ENCODE measurements around the gene ZNF496. TPM values are rescaled to one million over a fixed set of nuclear protein-coding genes. Genes with fewer than 3 reads are reported as not detected.
"Not testable (repeated sequence)": the region's sequence is repeated elsewhere in the genome, so short reads cannot be mapped to it uniquely, and the experiment has no call there.

ZNF496 gene
- total and polyA plus RNA-seq, 2 donors (not counting 1 experiment from before 2014, with no cell fraction given), result 10.0 to 20.0 TPM

- peak; percentile 4 to 7 for DNase-seq (ENCODE audit: low read depth in 2 of 2)
- Histone ChIP-seq H3K4me3 (replicated peaks in 1 of 4; ENCODE audit: control extremely low read depth in 1 of 4, insufficient read depth in 1 of 4, low read depth in 3 of 4, low read length in 4 of 4) (no peak overlapping the region), H3K27ac (ENCODE audit: insufficient read depth, low read length) (no peak overlapping the region), H3K36me3 (ENCODE audit: control insufficient read depth, insufficient read depth, low read length) (no peaks in the 10 kb centered on the region), H3K4me1 (ENCODE audit: control insufficient read depth, extremely low read depth, insufficient read depth, low read length) (no peaks in the 10 kb centered on the region), H3K27me3 (ENCODE audit: control insufficient read depth, insufficient read depth, low read length) (no peaks in the 10 kb centered on the region), H2AFZ (ENCODE audit: low read length) (no peak overlapping the region), H3K9ac (ENCODE audit: insufficient read depth, low read length) (no peak overlapping the region), H3K79me2 (ENCODE audit: control insufficient read depth, insufficient read depth, low read length) (no peaks in the 10 kb centered on the region), H3K9me3 (ENCODE audit: control insufficient read depth, insufficient read depth, low read depth, low read length) (no peaks in the 10 kb centered on the region), H3K4me2 (ENCODE audit: extremely low read depth, insufficient read depth, low read length) (no peak overlapping the region), H4K20me1 (ENCODE audit: control insufficient read depth, extremely low read depth, insufficient read depth, low read length) (no peaks in the 10 kb centered on the region)
- TF ChIP-seq CTCF (conservative IDR thresholded peaks at IDR 0.05 in 1 of 2, IDR thresholded peaks at IDR 0.05 in 1 of 2; ENCODE audit: low read depth in 1 of 2, low read length in 2 of 2), result no peak
- no peak for TF ChIP-seq EZH2 (IDR thresholded peaks at IDR 0.05; ENCODE audit: low read length, missing control alignments)
Observed at GRCh38 chr1:247268390-247269045, 63.1 kb downstream of the ZNF496 start.

GRCh38 chr1:247266053-247266452 is 65.6 kb downstream of the ZNF496 start:
- no peak overlapping the region for H2AFZ ChIP-seq (ENCODE audit: low read length)
- H4K20me1 ChIP-seq (ENCODE audit: control insufficient read depth, extremely low read depth, insufficient read depth, low read length), result no peaks in the 10 kb centered on the region
- no peak overlapping the region for H3K4me3 ChIP-seq (replicated peaks in 1 of 4; ENCODE audit: control extremely low read depth in 1 of 4, insufficient read depth in 1 of 4, low read depth in 3 of 4, low read length in 4 of 4)
- no peaks in the 10 kb centered on the region for H3K9me3 ChIP-seq (ENCODE audit: control insufficient read depth, insufficient read depth, low read depth, low read length)
- H3K27me3 ChIP-seq (ENCODE audit: control insufficient read depth, insufficient read depth, low read length), result no peaks in the 10 kb centered on the region
- no peaks in the 10 kb centered on the region for H3K36me3 ChIP-seq (ENCODE audit: control insufficient read depth, insufficient read depth, low read length)
- TF ChIP-seq EZH2 (IDR thresholded peaks at IDR 0.05; ENCODE audit: low read length, missing control alignments), result no peak
- TF ChIP-seq CTCF (conservative IDR thresholded peaks at IDR 0.05 in 1 of 2, IDR thresholded peaks at IDR 0.05 in 1 of 2; ENCODE audit: low read depth in 1 of 2, low read length in 2 of 2), result no peak
- no peak overlapping the region for H3K4me2 ChIP-seq (ENCODE audit: extremely low read depth, insufficient read depth, low read length)
- no peak overlapping the region for H3K9ac ChIP-seq (ENCODE audit: insufficient read depth, low read length)
- no peak overlapping the region for H3K27ac ChIP-seq (ENCODE audit: insufficient read depth, low read length)
- no peaks in the 10 kb centered on the region for H3K79me2 ChIP-seq (ENCODE audit: control insufficient read depth, insufficient read depth, low read length)
- H3K4me1 ChIP-seq (ENCODE audit: control insufficient read depth, extremely low read depth, insufficient read depth, low read length), result no peaks in the 10 kb centered on the region
- peak in 1 of 2 donors; percentile 13 for DNase-seq (ENCODE audit: low read depth in 2 of 2)

- not testable (repeated sequence) for DNase-seq (ENCODE audit: low read depth in 2 of 2); H3K79me2 ChIP-seq (ENCODE audit: control insufficient read depth, insufficient read depth, low read length); H4K20me1 ChIP-seq (ENCODE audit: control insufficient read depth, extremely low read depth, insufficient read depth, low read length); H3K9ac ChIP-seq (ENCODE audit: insufficient read depth, low read length); H3K4me1 ChIP-seq (ENCODE audit: control insufficient read depth, extremely low read depth, insufficient read depth, low read length); H3K4me2 ChIP-seq (ENCODE audit: extremely low read depth, insufficient read depth, low read length); H3K36me3 ChIP-seq (ENCODE audit: control insufficient read depth, insufficient read depth, low read length); H2AFZ ChIP-seq (ENCODE audit: low read length); H3K27me3 ChIP-seq (ENCODE audit: control insufficient read depth, insufficient read depth, low read length); H3K27ac ChIP-seq (ENCODE audit: insufficient read depth, low read length); H3K9me3 ChIP-seq (ENCODE audit: control insufficient read depth, insufficient read depth, low read depth, low read length); H3K4me3 ChIP-seq (replicated peaks in 1 of 4; ENCODE audit: control extremely low read depth in 1 of 4, insufficient read depth in 1 of 4, low read depth in 3 of 4, low read length in 4 of 4)
Observed at GRCh38 chr1:247255772-247256171, 75.9 kb downstream of the ZNF496 start, which contains the start of gene VN1R5. Gene VN1R5, plus strand, starts transcription at chr1:247256072.

Data from fibroblast of lung (primary cell).